OCI-LY1 (cell line): Measurements from ENCODE around the gene HAUS7.

Source experiments
- H2AFZ ChIP-seq: fragments of 200-600 bp; sonication (generic), shearing (Covaris generic); 2 replicates; pipeline ENCODE4 v1.6.0; 2014; ENCODE audit warnings: antibody characterized with exemption, mild to moderate bottlenecking, low read length
- H3F3A ChIP-seq: fragments of 200-600 bp; sonication (generic), shearing (Covaris generic); 2 replicates; pipeline ENCODE4 v1.6.0; 2014; ENCODE audit warnings: mild to moderate bottlenecking, antibody characterized with exemption, low read length, moderate library complexity; ENCODE audit not compliant: insufficient read depth
- H3K27ac ChIP-seq: fragments of 200-600 bp; sonication (generic); 2 replicates; pipeline ENCODE4 v1.5.1; 2014; ENCODE audit warnings: low read length, mixed run types, mild to moderate bottlenecking, low read depth; ENCODE audit not compliant: poor library complexity, severe bottlenecking
- H3K27me3 ChIP-seq: fragments of 200-600 bp; sonication (generic); 2 replicates; pipeline ENCODE4 v1.6.0; 2014; ENCODE audit warnings: antibody characterized with exemption, mild to moderate bottlenecking, low read length, moderate library complexity; ENCODE audit not compliant: insufficient read depth
- H3K36me3 ChIP-seq: fragments of 200-600 bp; sonication (generic); 2 replicates; pipeline ENCODE4 v1.6.1; 2014; ENCODE audit warnings: mild to moderate bottlenecking, antibody characterized with exemption, low read length, moderate library complexity, mixed read lengths; ENCODE audit not compliant: insufficient read depth
- H3K4me1 ChIP-seq: fragments of 200-600 bp; sonication (generic); 2 replicates; pipeline ENCODE4 v1.5.1; 2014; ENCODE audit warnings: mild to moderate bottlenecking, low read length, moderate library complexity; ENCODE audit not compliant: insufficient read depth, severe bottlenecking
- H3K4me2 ChIP-seq: fragments of 200-600 bp; sonication (generic), shearing (Covaris generic); 2 replicates; pipeline ENCODE4 v1.6.1; 2014; ENCODE audit warnings: low read length
- H3K4me3 ChIP-seq: fragments of 200-600 bp; sonication (generic); 2 replicates; pipeline ENCODE4 v1.5.1; 2014; ENCODE audit warnings: low read length, low read depth, mild to moderate bottlenecking, mixed read lengths; ENCODE audit not compliant: poor library complexity, severe bottlenecking
- H3K79me2 ChIP-seq: fragments of 200-600 bp; shearing (Covaris generic); 2 replicates; pipeline ENCODE4 v1.6.1; 2016; ENCODE audit warnings: mixed run types, low read length, mixed read lengths; ENCODE audit not compliant: insufficient read depth
- H3K9ac ChIP-seq: fragments of 200-600 bp; sonication (generic), shearing (Covaris generic); 2 replicates; pipeline ENCODE4 v1.6.1; 2014; ENCODE audit warnings: mild to moderate bottlenecking, low read length, mixed read lengths
- H3K9me2 ChIP-seq: fragments of 200-600 bp; sonication (generic), shearing (Covaris generic); 2 replicates; pipeline ENCODE4 v1.6.1; 2014; ENCODE audit warnings: low read depth, mild to moderate bottlenecking, low read length, mixed read lengths
- H3K9me3 ChIP-seq: fragments of 200-600 bp; shearing (Covaris generic); 2 replicates; pipeline ENCODE4 v1.6.1; 2014; ENCODE audit warnings: low read length, mixed read lengths
- H4K20me1 ChIP-seq: fragments of 200-600 bp; sonication (generic), shearing (Covaris generic); 2 replicates; pipeline ENCODE4 v1.6.0; 2016; ENCODE audit warnings: mild to moderate bottlenecking, low read length; ENCODE audit not compliant: insufficient read depth
- CTCF ChIP-seq: fragments of 200-600 bp; sonication (generic), shearing (Covaris generic); IDR thresholded peaks from 2 replicates; pipeline ENCODE4 v1.5.1; 2017; ENCODE audit warnings: mild to moderate bottlenecking, antibody characterized with exemption, low read length, moderate library complexity, mixed read lengths
- EZH2 ChIP-seq: fragments of 200-600 bp; sonication (generic), shearing (Covaris generic); IDR thresholded peaks from 2 replicates; pipeline ENCODE4 v1.8.0; 2017; ENCODE audit warnings: borderline replicate concordance, mixed run types, mild to moderate bottlenecking, antibody characterized with exemption, low read length, moderate library complexity, mixed read lengths

The HAUS7 gene

GRCh38 chrX:153455571-153455970 is 14.8 kb downstream of the HAUS7 start:
- H3K4me2 ChIP-seq: no peak overlapping the region
- H4K20me1 ChIP-seq: no peaks in the 10 kb centered on the region
- no peak overlapping the region for H3K9ac ChIP-seq
- no peaks in the 10 kb centered on the region for H3K27me3 ChIP-seq
- peaks cover 5% of the 10 kb centered on the region; the same call in 1 of the 2 replicates for H3K36me3 ChIP-seq
- no peaks in the 10 kb centered on the region for H3K4me1 ChIP-seq
- no peak overlapping the region for H2AFZ ChIP-seq
- TF ChIP-seq CTCF (no peak), EZH2 (no peak)
- H3K79me2 ChIP-seq: no peaks in the 10 kb centered on the region
- H3K4me3 ChIP-seq: no peak overlapping the region
- H3K27ac ChIP-seq: no peak overlapping the region
- H3K9me2 ChIP-seq: no peaks in the 10 kb centered on the region
- no peaks in the 10 kb centered on the region for H3K9me3 ChIP-seq
- no peaks in the 10 kb centered on the region for H3F3A ChIP-seq

GRCh38 chrX:153454901-153455550 is 15.3 kb downstream of the HAUS7 start:
- Histone ChIP-seq H3K27me3 (no peaks in the 10 kb centered on the region), H3K9ac (no peak overlapping the region), H3F3A (no peaks in the 10 kb centered on the region), H3K79me2 (no peaks in the 10 kb centered on the region), H3K9me3 (no peaks in the 10 kb centered on the region), H2AFZ (no peak overlapping the region), H4K20me1 (no peaks in the 10 kb centered on the region), H3K4me3 (no peak overlapping the region), H3K4me2 (no peak overlapping the region), H3K27ac (no peak overlapping the region), H3K4me1 (no peaks in the 10 kb centered on the region), H3K36me3 (peaks cover 2% of the 10 kb centered on the region; the same call in 1 of the 2 replicates), H3K9me2 (no peaks in the 10 kb centered on the region)
- TF ChIP-seq CTCF (no peak), EZH2 (no peak)

GRCh38 chrX:153450949-153451277 is 19.5 kb downstream of the HAUS7 start:
- no peaks in the 10 kb centered on the region for H3F3A ChIP-seq
- TF ChIP-seq CTCF: no peak
- TF ChIP-seq EZH2: no peak

More at GRCh38 chrX:153450949-153451277, 19.5 kb downstream of the HAUS7 start:
- Histone ChIP-seq H2AFZ (no peak overlapping the region), H3K79me2 (no peaks in the 10 kb centered on the region), H3K4me2 (no peak overlapping the region), H3K9me3 (no peaks in the 10 kb centered on the region), H3K9ac (no peak overlapping the region), H4K20me1 (no peaks in the 10 kb centered on the region), H3K9me2 (no peaks in the 10 kb centered on the region), H3K27ac (no peak overlapping the region), H3K27me3 (no peaks in the 10 kb centered on the region), H3K4me3 (no peak overlapping the region), H3K4me1 (no peaks in the 10 kb centered on the region), H3K36me3 (no peaks in the 10 kb centered on the region; the same call in 1 of the 2 replicates)
